Right kidney (tissue), 1 donor: Measurements from ENCODE around the gene PPP6R1.

Experiments used
- DNase-seq: peaks from one replicate; pipeline ENCODE4 v3.0.0-alpha.2; 2016

The PPP6R1 gene

DNA sequence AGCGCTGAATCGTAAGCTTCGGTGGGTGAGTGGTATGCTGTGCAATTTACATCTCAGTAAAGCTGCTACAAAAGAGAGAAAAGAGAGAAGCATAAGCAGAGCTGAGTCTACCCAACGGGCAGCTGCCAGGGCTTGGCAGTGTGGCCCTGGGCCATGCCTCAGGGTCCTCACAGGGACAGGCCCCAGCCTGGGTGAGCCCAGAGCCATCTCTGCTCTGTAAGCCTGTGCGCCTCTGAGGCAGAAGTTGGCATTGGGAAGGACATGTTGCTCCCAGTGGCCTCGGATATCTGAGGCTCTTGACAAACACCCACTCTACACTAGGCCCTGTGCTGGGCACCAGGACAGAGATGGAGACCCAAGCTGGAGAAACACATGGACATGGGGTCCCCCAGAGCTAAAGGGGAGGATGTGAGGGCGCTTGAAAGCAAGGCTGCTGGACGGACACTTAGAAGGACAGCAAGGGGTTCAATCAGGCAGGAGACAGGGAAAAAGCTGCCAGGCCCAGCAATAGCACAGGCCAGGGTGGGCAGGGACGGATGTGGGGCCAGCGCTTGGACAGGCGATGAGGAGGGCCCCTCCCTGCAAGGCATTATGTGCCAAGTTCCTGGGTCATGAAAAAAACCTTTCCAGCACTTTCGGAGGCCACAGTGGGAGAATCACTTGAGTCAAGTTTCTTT is 14.7 kb downstream of the PPP6R1 start:
- no peak for DNase-seq

DNA sequence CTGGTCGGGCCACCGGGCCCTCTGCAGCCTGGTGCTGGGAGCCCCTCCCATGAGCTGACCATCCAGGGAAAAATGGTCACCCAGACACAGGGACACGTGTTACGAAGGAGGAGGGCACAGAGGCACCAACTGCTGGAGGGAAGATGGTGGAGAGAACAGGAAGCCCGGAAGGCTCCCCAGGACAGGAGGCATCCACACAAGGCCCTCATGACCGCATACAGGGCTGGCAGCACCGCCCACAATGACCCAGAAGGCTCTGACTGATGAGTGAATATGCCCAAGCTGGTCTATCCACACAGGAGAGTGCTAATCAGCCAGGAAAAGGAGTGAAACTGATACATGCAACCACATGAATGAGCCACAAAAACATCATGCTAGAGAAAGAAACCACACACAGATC is 16.3 kb downstream of the PPP6R1 start:
- no peak for DNase-seq

DNA sequence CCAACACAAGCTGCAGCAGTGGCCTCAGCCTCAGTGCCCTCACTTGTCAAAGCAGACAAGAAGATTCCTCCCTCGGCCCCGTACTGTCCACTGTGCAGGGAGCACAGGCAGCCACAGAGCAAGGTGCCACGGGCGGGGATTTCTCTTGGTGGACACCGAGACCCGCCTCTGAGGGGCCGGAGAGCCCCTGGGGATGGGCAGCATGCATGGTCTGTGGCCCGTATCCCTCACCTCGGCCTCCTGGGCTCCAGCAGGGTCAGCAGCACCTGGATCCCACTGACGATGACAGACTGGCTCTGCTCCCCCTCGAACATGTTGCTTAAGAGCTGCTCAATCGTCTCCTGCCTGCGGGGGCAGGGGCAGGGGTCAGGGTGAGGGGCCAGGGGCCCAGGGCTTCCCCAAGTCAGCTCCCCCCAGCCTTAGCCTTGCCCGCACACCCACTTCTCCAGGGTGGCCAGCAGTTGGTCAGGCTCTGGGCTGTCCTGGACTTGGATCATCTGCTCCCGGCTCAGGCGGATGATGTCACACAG is 16.8 kb downstream of the PPP6R1 start:
- no peak for DNase-seq

DNA sequence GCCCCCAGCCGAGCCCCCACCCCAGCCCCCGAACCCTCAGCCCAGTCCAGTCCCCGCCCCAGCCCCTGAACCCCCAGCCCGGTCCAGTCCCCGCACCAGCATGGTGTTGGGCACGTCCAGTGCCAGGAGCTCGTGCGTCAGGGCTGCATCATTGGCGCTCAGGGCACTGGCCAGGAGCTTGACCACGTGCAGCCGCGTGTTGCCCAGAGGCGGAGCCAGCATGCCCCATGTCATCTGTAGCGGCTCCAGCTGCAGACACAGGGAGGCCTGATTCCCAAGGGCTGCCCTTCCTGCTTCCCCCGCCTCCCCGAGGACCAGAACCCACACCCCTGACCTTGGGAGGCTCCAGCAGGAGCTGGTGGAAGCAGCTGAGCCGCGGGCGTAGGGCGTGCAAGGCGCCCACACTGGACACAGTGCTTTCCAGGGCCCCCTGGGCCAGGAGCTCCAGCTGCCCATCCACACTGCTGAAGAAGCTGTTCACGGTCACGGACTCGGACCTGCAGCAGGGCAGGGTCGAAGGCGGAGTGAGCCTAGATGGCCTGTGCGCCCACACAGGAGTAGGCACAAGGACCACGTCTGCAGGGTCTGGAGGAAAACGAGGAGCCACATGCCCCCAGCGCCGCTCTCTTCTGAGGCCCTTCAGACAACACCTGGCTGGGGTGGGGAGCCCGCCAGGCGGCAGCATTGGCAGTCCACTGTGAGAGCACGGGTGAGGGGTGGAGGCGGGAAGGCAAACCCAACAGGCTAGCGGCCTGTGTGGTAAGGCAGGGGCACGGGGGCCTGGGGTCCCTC is 17.5 kb downstream of the PPP6R1 start:
- no peak for DNase-seq

DNA sequence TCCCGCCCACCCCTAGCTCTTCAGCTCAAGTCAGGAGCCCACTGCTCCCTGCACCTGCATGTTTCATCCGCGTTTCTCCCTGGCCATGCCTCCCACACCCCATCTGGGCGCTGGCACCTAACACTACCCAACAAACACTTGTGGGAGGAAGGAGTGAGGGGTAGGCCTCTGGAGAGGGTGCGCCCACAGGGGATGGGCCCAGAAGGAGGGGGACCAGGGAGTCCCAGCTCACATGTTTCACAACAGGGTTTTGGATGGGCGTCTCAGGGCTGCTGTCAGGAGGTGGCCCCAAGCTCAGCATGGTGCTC is 18.1 kb downstream of the PPP6R1 start:
- no peak for DNase-seq

DNA sequence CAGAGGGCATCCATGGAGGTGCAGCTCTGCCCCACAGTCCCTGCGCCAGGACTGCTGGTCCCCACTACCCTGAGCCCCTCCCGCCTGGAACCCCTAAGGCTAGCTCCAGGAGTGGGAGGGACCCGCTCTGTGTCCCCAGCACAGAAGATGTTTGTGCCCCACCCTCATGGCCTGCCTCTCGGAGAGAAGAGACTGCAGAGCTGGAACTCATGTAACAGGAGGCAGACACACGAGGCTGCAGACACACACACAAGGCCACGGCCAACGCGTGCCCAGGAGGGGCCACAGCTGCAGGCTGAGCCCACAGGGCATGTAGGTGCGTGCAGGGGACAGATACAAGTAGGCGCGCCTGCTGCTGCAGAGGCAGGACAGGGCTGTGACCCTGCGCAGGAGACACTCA is 19.8 kb downstream of the PPP6R1 start:
- DNase-seq, result no peak

DNA sequence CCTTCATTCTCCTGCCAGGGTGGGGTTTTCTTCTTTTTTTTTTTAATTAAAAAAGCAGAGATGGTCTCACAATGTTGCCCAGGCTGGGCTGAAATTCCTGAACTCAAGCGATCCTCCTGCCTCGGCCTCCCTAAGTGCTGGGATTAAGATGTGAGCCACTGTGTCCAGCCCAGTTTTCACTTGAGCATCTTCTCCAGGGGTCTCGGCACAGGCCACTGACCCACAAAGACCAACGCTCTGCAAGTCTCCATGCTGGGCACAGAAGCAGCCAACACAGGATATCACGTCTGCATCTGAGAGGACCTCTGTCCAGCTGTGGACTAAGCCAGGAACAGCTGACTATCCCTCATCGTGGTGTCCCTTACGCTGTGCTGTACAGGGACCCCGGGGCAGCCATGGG is 20.8 kb downstream of the PPP6R1 start:
- DNase-seq, result no peak

DNA sequence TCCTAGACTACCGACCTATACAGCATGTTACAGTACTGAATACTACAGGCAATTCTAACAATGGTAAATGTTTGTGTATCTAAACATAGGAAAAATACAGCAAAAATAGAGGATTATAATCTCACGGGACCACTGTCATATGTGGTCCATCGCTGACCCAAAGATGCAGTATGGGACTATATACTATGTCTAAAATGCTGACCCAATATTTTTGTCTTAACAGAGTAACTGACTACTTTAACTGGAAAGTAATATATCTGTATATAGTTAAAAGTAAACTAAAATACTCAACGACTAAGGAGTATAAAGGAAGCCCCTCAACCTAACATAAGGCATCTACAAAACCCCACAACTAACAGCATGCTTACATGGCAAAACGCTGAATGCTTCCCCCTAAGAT is 25.8 kb downstream of the PPP6R1 start:
- no peak for DNase-seq

DNA sequence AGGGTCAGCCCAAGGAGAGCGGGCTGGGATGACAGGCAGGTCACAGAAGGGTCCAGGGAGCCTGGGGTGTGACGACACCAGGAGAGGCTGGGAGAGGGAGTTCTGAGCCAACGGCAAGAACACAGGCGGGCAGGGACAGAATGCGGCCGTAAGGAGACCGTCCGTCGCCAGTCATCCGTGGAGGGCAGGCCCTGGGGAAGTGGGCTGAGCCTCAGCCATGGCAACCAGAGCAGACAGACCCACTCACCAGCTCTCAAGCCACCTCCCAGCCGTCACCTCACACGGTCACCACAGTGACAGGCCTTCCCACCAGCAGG is 26.6 kb downstream of the PPP6R1 start:
- DNase-seq, result no peak

DNA sequence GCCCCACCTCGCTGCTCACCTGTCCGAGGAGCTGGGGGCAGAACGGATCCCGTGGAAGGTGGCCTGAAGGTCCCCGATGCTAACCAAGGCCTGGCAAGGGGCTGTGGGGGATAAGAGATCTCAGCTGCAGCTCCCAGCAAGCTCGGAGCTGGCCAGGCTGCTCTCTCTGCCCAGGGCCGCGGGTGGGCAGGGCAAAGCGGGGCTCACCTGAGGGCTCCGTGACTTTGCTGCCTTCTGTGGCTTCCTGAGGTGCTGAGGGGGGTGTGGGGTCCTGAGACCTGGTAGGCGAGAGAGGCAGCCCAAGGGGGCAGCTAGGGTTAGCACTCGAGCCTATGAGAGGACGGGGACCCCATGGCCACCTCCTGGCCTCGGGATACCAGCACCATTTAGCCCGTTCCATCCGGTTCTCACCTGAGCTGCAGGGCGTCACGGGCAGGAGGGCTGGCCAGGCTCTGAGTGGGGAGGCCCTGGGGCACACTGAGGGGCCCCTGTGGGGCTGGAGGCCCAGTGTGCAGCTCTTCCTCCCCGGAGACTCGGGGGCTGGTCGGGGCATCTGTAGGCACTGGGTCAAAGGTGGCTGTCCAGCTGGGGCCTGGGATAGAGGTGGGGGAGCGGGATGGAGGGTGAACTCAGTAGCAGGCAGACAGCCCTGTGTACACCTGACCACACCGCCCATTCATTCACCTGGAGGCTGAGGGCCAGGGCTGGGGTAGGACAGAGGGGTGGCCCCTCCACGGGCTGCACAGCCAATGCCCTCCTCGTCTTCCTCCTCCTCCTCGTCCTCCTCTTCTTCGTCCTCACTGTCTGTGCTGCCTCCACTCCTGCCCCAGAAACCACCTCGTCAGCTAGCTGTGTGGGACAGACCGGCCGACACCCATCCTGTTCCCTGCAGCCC is 27.2 kb downstream of the PPP6R1 start:
- DNase-seq, result no peak

DNA sequence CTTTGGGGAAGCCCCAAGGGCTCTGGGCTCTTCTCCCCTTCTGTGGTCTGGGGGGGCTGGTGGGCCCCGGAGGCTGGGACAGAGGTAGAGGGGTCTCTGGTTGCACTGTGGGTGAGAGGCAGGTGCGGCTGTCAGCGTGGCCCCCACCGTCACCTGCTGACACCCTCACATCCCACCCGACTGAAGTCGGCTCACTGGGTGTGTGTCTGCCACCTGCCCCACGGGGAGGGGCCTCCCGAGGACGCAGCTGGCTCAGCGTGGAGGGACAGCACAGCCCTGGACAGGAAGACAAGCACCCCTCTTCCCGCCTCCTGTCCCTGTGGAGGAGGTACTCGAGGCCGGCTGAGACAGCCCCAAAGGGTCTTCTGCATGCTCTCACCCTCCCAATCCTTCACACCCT is 28.0 kb downstream of the PPP6R1 start:
- DNase-seq, result no peak

DNA sequence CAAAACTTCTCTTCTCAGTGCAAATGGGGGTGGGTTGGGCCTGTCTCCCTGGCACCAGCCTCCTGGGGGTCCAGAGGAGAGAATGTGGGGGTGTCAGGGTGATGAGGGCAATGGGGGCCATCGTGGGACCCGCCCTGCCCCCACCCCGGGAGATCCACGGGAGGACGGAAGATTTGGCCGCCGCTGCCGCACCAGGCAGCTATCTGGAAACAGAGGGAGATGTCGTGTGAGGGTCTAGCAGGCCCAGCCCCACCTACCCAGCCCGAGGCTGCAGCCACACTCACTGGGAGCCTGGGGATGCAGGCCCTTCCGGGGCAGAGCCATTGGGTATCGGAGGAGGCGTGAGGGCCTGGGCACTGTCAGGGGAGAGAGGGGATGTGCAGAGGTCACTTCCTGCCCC is 28.5 kb downstream of the PPP6R1 start:
- DNase-seq, result no peak

DNA sequence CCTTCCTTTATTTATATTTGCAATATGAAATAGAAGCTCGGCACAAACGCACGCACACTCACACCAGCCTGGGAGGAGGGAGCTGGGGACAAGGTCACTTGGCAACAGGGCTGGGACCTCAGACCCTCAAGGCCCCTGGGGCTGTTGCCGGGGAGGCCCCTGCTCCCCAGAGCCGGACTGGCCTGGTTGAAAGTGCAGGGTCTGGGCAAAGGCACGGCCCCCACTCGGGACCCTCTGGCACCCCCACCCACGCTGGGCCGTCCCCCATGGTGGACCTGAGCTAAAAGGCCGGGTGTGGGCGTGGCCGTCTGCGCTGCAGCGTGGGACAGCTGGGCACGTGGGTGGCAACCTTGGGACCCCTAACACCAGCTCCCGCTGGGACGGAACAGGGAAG is 29.0 kb downstream of the PPP6R1 start:
- DNase-seq, result no peak

DNA sequence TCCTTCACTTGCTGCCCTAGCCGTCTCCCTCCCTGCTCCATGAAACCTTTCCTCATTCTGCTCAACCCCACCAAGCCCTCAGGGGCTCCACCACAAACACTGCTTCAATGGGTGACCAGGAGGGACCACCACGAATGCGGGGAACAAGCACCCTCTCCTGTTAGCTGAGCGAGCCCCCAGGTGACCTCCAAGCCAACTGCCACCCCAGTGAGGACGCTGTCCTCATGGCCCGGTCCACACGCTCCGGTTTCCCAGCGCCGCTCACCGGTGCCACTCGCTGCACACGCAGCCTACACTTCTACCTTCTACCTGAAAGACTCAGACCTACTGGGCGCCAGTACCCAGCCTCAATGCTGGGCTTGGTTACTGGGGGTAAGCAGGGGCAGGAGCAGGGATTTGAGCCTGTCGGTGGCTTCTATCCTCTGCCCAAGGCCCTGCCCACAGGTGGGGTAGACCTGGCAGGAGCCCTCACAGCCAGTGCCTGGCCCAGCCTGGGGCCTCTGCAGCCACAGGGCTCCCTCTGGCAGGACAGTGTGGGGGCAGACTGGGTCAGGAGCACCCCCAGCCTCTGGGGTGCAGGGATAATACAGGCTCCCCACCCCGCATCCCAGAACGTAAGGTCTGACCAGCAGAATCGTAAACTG is 29.6 kb downstream of the PPP6R1 start:
- no peak for DNase-seq

DNA sequence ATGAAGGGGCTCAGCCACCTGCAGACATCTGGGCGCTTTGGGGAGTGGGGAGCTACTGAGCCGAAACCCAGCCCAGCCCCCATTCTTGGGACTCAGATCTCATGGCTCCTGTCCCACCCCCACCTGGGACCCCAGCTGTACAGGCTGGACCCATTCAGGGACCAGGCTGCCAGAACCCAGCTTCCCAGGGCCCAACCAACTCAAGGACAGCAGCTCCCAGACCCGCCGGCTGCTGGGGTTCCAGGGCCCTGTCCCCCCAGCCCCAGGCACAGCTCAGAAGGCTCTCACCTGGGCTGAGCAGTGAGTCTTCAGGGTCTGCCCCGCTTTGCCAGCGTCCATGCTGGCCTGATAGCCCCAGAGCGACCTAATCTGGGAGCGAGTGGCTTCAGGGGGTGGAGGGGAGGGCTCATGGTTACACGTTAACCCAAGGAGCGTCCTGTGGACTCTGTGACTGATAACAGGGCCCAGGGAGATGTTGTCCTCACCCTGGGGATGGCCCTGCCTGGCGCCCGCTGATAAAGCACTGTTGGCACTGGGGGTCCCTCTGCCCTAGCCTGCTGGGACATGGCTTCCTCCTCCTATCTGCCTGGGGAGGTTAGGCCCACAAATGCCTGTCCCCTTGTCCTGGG is 30.3 kb downstream of the PPP6R1 start, which contains the start of gene TMEM86B:
TSS of gene TMEM86B (minus strand) at position 361 of the 629 bp plus-strand sequence. CDS start at position 339, 22 bp downstream.
- no peak for DNase-seq

DNA sequence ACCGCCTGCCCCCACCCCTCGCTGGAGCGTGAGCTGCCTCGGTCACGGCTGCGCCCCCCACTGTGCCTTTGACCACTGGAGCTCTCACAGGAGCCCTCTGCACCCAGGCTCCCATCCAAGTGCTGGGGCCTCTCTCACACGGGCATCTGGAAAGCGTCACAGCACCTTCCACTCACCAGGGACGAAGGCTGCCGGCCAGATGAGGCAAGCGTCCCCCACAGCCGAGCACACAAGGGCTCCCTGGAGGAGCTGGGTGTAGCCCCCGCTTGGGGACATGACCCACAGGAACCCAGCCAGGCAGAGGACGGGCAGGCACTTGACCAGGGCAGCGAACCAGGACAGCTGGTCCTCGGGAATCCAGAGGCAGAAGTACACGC is 30.8 kb downstream of the PPP6R1 start:
- no peak for DNase-seq

DNA sequence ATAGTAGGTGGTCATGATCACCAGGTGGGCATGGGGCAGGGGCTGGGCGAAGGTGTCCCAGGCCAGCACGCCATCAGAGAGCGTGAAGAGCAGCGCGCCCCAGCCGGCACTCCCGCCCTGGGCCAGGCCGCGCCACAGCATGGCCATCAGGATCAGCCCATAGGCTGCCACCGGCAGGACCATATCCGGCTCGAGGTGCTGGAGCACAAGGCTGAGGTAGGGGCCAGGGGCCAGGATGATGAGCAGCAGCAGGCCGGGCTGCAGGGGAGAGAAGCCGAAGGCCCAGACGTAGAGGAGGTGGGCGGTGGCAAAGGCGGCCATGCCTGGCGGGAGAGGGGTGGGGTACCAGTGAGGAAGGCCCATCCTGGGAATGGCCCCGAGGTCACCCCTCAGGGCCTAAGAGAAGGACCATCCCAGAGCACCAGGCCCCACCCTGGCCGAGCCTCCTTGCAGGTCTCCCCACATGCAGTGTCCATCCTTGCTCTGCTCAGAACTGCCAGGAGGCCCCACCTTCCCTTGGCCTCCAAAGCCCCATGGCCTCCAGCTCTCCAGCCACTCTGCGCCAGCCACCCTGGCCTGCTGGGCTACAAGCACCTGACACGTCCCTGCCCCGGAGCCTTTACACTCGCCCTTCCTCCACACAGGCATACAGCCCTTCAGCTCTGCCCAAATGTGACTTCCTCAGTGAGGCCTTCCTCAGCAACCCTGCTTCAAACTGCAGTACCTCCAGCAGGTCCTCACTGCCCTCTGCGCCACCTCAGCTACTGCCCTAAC is 31.4 kb downstream of the PPP6R1 start:
- DNase-seq, result no peak

DNA sequence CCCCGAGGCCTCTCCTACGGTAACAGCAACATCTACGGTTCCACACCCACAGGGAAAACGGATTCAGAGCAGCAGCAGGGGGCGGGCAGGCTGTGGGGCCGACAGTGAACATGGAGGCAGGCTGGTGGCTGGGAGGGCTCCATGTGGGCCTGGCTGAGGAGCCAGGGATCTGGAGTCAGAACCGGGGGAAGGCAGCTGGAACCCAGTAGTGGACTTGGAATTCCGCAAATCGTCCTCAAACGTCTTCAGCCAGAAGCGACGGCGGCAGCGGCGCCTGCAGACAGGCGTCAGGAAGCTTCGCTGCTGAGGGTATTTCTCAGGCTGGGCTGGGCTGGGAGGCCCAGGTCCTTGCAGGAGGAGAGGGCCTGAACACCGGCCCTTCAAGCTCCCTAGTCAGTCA is 32.0 kb downstream of the PPP6R1 start:
- DNase-seq, result no peak

DNA sequence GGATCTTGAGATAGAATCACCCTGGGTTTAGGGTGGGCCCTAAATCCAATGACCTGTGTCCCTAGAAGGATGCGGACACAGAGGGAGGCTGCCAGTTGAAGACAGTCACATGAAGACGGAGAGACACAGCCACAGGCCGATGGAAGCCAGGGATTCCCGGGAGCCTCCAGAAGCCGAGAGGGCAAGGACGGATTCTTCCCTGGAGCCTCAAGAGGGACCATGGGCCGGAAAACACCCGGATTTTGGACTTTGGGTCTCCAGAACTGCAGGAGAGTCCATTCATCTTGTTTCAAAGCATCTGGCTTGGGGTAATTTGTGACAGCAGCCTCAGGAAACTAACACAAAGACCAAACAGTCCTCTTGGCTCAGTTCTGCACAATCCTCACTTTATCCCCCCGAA is 32.5 kb downstream of the PPP6R1 start:
- DNase-seq, result no peak

DNA sequence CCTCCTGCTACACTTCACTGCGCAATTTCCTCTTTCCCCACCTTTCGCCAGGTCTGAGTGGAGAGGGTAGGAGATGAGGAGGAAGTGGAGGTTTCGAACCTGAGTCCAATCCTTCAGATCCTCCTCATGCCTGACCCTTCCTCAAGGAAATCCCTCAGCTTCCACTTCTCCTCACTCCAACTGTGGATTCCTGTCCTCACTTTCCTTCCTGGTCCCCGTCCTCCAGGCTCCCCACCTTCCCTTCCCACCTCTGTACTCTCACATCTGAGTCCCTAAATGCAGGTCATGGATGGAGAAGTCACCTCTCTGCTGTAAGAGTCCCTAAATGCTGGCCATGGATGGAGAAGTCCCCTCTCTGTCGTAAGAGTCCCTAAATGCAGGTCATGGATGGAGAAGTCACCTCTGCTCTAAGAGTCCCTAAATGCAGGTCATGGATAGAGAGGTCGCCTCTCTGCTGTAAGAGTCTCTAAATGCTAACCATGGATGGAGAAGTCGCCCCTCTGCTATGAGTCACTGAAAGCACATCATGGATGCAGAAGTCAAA is 33.3 kb downstream of the PPP6R1 start:
- no peak for DNase-seq
